ENCODE results near the gene PSME4. TPM values are rescaled to one million over a fixed set of nuclear protein-coding genes. Genes with fewer than 3 reads are reported as not detected.
"Not testable (repeated sequence)": the region's sequence is repeated elsewhere in the genome, so short reads cannot be mapped to it uniquely, and the experiment has no call there.

PSME4 gene
- total RNA-seq, 1 donor from 2014 or later = 87.6 TPM

- Mint-ChIP-seq H3K27me3 (ENCODE audit: unreplicated experiment) (no peaks in the 10 kb centered on the region), H3K4me3 (ENCODE audit: unreplicated experiment) (peak within 1 kb of the TSS; percentile 63), H3K4me1 (ENCODE audit: low read depth, unreplicated experiment) (peaks cover 9% of the 10 kb centered on the region), H3K9me3 (ENCODE audit: unreplicated experiment) (no peaks in the 10 kb centered on the region), H3K36me3 (ENCODE audit: unreplicated experiment) (peaks cover under 1% of the 10 kb centered on the region), H3K27ac (ENCODE audit: unreplicated experiment) (no peak within 1 kb of the TSS)
- TF ChIP-seq CTCF (IDR thresholded peaks at IDR 0.05; ENCODE audit: partially characterized antibody, unreplicated experiment) = no peak
- DNase-seq = peak; percentile 63
Observed at GRCh38 chr2:53859206-53860181, 111.3 kb downstream of the PSME4 start, which contains the start of gene GPR75. Gene GPR75, minus strand, starts transcription at chr2:53859967. Its CDS starts 5,211 bp downstream, at chr2:53854756.

- TF ChIP-seq CTCF (IDR thresholded peaks at IDR 0.05; ENCODE audit: partially characterized antibody, unreplicated experiment) = no peak
- peaks cover 9% of the 10 kb centered on the region for H3K4me1 Mint-ChIP-seq (ENCODE audit: low read depth, unreplicated experiment)
- no peak overlapping the region for H3K4me3 Mint-ChIP-seq (ENCODE audit: unreplicated experiment)
- H3K27me3 Mint-ChIP-seq (ENCODE audit: unreplicated experiment) = peaks cover 2% of the 10 kb centered on the region
- no peak for DNase-seq
- peaks cover 9% of the 10 kb centered on the region for H3K36me3 Mint-ChIP-seq (ENCODE audit: unreplicated experiment)
- no peak overlapping the region for H3K27ac Mint-ChIP-seq (ENCODE audit: unreplicated experiment)
- H3K9me3 Mint-ChIP-seq (ENCODE audit: unreplicated experiment) = peaks cover 1% of the 10 kb centered on the region
Observed at GRCh38 chr2:53856272-53856671, 114.5 kb downstream of the PSME4 start.

- Mint-ChIP-seq H3K9me3 (ENCODE audit: unreplicated experiment) (peaks cover 1% of the 10 kb centered on the region), H3K27ac (ENCODE audit: unreplicated experiment) (no peak overlapping the region), H3K4me1 (ENCODE audit: low read depth, unreplicated experiment) (peaks cover 9% of the 10 kb centered on the region), H3K4me3 (ENCODE audit: unreplicated experiment) (no peak overlapping the region), H3K27me3 (ENCODE audit: unreplicated experiment) (peaks cover 2% of the 10 kb centered on the region), H3K36me3 (ENCODE audit: unreplicated experiment) (peaks cover 9% of the 10 kb centered on the region)
- DNase-seq = no peak
- TF ChIP-seq CTCF (IDR thresholded peaks at IDR 0.05; ENCODE audit: partially characterized antibody, unreplicated experiment) = no peak
Observed at GRCh38 chr2:53854678-53855077, 116.1 kb downstream of the PSME4 start.

GRCh38 chr2:53852532-53852931, 118.3 kb downstream of the PSME4 start:
- Mint-ChIP-seq H3K9me3 (ENCODE audit: unreplicated experiment) (peaks cover 1% of the 10 kb centered on the region), H3K4me1 (ENCODE audit: low read depth, unreplicated experiment) (peaks cover 4% of the 10 kb centered on the region), H3K27ac (ENCODE audit: unreplicated experiment) (no peak overlapping the region), H3K36me3 (ENCODE audit: unreplicated experiment) (peaks cover 9% of the 10 kb centered on the region), H3K27me3 (ENCODE audit: unreplicated experiment) (peaks cover 2% of the 10 kb centered on the region), H3K4me3 (ENCODE audit: unreplicated experiment) (no peak overlapping the region)
- DNase-seq = no peak
- no peak for TF ChIP-seq CTCF (IDR thresholded peaks at IDR 0.05; ENCODE audit: partially characterized antibody, unreplicated experiment)

GRCh38 chr2:53851052-53851757, 119.6 kb downstream of the PSME4 start:
- H3K27me3 Mint-ChIP-seq (ENCODE audit: unreplicated experiment); H3K27ac Mint-ChIP-seq (ENCODE audit: unreplicated experiment); H3K4me1 Mint-ChIP-seq (ENCODE audit: low read depth, unreplicated experiment); H3K9me3 Mint-ChIP-seq (ENCODE audit: unreplicated experiment); H3K36me3 Mint-ChIP-seq (ENCODE audit: unreplicated experiment); H3K4me3 Mint-ChIP-seq (ENCODE audit: unreplicated experiment); DNase-seq: not testable (repeated sequence)

Measured in glutamatergic neuron (in vitro differentiated cells).